Measurements from ENCODE around the gene MOCS3. TPM values are rescaled to one million over a fixed set of nuclear protein-coding genes. Genes with fewer than 3 reads are reported as not detected.

Gene MOCS3
- total and polyA plus RNA-seq, 10 of the 15 experiments (the other 5 are each of a cell fraction or from before 2014, with no cell fraction given), result 0.87 to 5.9 (median 3.6) TPM

GRCh38 chr20:50931306-50932015 is 27.2 kb upstream of the MOCS3 start, which contains the start of gene ADNP (continued):
- peak; percentile 64; the same call in 1 of the 2 replicates for TF ChIP-seq MTA2 (IDR thresholded peaks at IDR 0.05; ENCODE audit: low read depth)
- TF ChIP-seq HDAC6 (IDR thresholded peaks at IDR 0.05; ENCODE audit: unreplicated experiment), result no peak
- peak; percentile 96 for TF ChIP-seq MAX (IDR thresholded peaks at IDR 0.05; ENCODE audit: low read depth, low read length)
- no peak for TF ChIP-seq STAT3 (IDR thresholded peaks at IDR 0.05; ENCODE audit: low read depth, low read length)
- TF ChIP-seq ATF3 (IDR thresholded peaks at IDR 0.05; ENCODE audit: borderline replicate concordance, extremely low read depth, low read depth, low read length), result peak; percentile 36; the same call in 1 of the 2 replicates
- TF ChIP-seq ATF2 (IDR thresholded peaks at IDR 0.05; ENCODE audit: low read length), result peak; percentile 78
- TF ChIP-seq CHD2 (IDR thresholded peaks at IDR 0.05; ENCODE audit: borderline replicate concordance, low read depth, low read length), result peak; percentile 99
- peak; percentile 92 for TF ChIP-seq ZNF687 (IDR thresholded peaks at IDR 0.05)
- TF ChIP-seq IRF4 (IDR thresholded peaks at IDR 0.05; ENCODE audit: low read depth, low read length), result peak; percentile 62; the same call in 1 of the 2 replicates
- TF ChIP-seq HCFC1 (IDR thresholded peaks at IDR 0.05; ENCODE audit: low read length), result peak; percentile 61
- peak; percentile 42; the same call in 1 of the 2 replicates for TF ChIP-seq BMI1 (IDR thresholded peaks at IDR 0.05; ENCODE audit: borderline replicate concordance)
- peak; percentile 69; the same call in 1 of the 2 replicates for TF ChIP-seq NFIC (IDR thresholded peaks at IDR 0.05; ENCODE audit: low read depth, low read length)
- TF ChIP-seq LARP7 (IDR thresholded peaks at IDR 0.05), result peak; percentile 75
- TF ChIP-seq ZSCAN29 (IDR thresholded peaks at IDR 0.05), result peak; percentile 30; the same call in 1 of the 2 replicates
- peak; percentile 54; the same call in 1 of the 2 replicates for TF ChIP-seq RELB (IDR thresholded peaks at IDR 0.05; ENCODE audit: low read depth)
- no peak for TF ChIP-seq ZBTB11 (CRISPR knock-in tag; IDR thresholded peaks at IDR 0.05)
- no peak for TF ChIP-seq SUPT20H (IDR thresholded peaks at IDR 0.05; ENCODE audit: borderline replicate concordance, control insufficient read depth, low read depth, low read length)
- peak; percentile 83; the same call in 1 of the 2 replicates for TF ChIP-seq CHD1 (IDR thresholded peaks at IDR 0.05; ENCODE audit: low read depth, low read length)
